IMR-90 (cell line): ENCODE measurements around the gene BRPF1.

Experiments
- POLR2A ChIP-seq: IDR thresholded peaks from 2 replicates; pipeline ENCODE4 v1.6.1; 2012; ENCODE audit warnings: mild to moderate bottlenecking, low read depth, low read length
- RAD21 ChIP-seq: IDR thresholded peaks from 2 replicates; pipeline ENCODE4 v1.6.1; 2012; ENCODE audit warnings: low read length, improper control_type of control experiment
- RCOR1 ChIP-seq: IDR thresholded peaks from 2 replicates; pipeline ENCODE4 v1.6.1; 2012; ENCODE audit warnings: mild to moderate bottlenecking, low read length, improper control_type of control experiment; ENCODE audit not compliant: insufficient replicate concordance
- TF ChIP-seq, protein P1 (sequence below): fragments of 150-350 bp; IDR thresholded peaks from 2 replicates; pipeline ENCODE4 v1.6.1; 2016; ENCODE audit warnings: low read depth, mild to moderate bottlenecking, low read length, moderate library complexity, borderline replicate concordance
- TF ChIP-seq, protein P2 (sequence below): conservative IDR thresholded peaks from 2 replicates; pipeline ENCODE4 v1.5.1; 2012; ENCODE audit warnings: mild to moderate bottlenecking, low read depth, low read length, improper control_type of control experiment

DNA sequence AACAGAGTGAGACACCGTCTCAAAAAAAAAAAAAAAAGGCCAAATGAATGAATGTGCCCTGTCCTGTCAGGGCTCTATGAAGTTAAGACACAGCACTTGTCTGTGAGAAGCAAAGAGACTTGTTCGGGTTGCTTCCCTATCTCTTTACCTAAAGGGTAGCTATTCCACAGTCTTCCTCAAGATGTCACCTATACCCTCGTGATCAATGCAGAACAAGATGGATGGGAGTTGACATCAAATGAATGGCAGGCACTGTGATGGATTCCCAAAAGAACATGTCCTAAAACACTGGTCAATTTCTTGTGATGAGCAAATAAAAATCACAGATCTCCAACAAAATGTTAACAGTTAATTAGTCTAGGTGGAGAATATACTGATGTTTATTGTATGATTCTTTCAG lies 51.2 kb downstream of the BRPF1 start:
- TF ChIP-seq, protein P1, sequence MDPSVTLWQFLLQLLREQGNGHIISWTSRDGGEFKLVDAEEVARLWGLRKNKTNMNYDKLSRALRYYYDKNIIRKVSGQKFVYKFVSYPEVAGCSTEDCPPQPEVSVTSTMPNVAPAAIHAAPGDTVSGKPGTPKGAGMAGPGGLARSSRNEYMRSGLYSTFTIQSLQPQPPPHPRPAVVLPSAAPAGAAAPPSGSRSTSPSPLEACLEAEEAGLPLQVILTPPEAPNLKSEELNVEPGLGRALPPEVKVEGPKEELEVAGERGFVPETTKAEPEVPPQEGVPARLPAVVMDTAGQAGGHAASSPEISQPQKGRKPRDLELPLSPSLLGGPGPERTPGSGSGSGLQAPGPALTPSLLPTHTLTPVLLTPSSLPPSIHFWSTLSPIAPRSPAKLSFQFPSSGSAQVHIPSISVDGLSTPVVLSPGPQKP, result no peak
- TF ChIP-seq, protein P2, sequence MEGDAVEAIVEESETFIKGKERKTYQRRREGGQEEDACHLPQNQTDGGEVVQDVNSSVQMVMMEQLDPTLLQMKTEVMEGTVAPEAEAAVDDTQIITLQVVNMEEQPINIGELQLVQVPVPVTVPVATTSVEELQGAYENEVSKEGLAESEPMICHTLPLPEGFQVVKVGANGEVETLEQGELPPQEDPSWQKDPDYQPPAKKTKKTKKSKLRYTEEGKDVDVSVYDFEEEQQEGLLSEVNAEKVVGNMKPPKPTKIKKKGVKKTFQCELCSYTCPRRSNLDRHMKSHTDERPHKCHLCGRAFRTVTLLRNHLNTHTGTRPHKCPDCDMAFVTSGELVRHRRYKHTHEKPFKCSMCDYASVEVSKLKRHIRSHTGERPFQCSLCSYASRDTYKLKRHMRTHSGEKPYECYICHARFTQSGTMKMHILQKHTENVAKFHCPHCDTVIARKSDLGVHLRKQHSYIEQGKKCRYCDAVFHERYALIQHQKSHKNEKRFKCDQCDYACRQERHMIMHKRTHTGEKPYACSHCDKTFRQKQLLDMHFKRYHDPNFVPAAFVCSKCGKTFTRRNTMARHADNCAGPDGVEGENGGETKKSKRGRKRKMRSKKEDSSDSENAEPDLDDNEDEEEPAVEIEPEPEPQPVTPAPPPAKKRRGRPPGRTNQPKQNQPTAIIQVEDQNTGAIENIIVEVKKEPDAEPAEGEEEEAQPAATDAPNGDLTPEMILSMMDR, result no peak
- TF ChIP-seq POLR2A, result no peak
- TF ChIP-seq RCOR1, result no peak
- no peak for TF ChIP-seq RAD21
